ENCODE results near the gene LYRM7. TPM values are rescaled to one million over a fixed set of nuclear protein-coding genes. Genes with fewer than 3 reads are reported as not detected.
"Not testable (repeated sequence)": the region's sequence is repeated elsewhere in the genome, so short reads cannot be mapped to it uniquely, and the experiment has no call there.

Gene LYRM7
- total RNA-seq, 1 experiment from 2014 or later, result 4.5 TPM

GRCh38 chr5:131245948-131246347 is 75.2 kb downstream of the LYRM7 start:
- H3K4me3 ChIP-seq (ENCODE audit: insufficient read depth, low read depth, low read length), result no peak overlapping the region
- no peak for DNase-seq
- no peaks in the 10 kb centered on the region for H3K27me3 ChIP-seq (ENCODE audit: control insufficient read depth, insufficient read depth, low read length)
- no peaks in the 10 kb centered on the region for H3K36me3 ChIP-seq (replicated peaks; ENCODE audit: control insufficient read depth, insufficient read depth, low read length)

- no peaks in the 10 kb centered on the region for H3K27me3 ChIP-seq (ENCODE audit: control insufficient read depth, insufficient read depth, low read length)
- no peaks in the 10 kb centered on the region for H3K36me3 ChIP-seq (replicated peaks; ENCODE audit: control insufficient read depth, insufficient read depth, low read length)
- no peak for DNase-seq
- H3K4me3 ChIP-seq (ENCODE audit: insufficient read depth, low read depth, low read length), result no peak overlapping the region
These were observed 75.8 kb downstream of the LYRM7 start for GRCh38 chr5:131246504-131246903.

DNA sequence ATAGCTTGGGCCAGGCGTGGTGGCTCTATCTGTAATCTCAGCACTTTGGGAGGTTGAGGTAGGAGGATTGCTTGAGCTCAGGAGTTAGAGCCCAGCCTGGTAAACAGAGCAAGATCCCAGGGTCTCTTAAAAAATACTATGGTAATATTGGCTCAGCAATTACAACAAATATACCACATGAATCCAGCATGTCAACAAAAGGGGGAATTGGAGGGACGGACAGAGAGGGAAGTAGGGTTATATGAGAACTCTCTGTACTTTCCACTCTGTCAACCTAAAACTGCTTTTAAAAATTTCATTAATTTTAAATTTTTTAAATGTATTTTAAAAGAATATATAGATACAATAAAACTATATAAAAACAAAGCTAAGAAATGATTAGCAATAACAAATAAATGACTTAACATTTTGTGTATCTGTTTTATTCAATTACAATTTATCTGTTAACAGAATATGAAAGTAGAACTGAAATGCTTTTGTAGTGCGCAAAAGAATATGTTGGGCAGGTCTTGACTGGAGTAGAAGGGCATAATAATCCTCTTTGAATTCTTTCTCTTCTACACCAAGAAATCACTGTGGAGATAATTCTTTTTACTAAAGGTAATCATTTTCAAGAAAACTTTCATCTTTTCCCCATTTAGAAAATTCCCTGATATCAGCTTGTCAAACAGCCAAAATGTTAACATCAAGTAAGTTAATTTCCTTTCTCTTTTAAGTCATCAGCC is 80.2 kb downstream of the LYRM7 start:
- no peak overlapping the region for H3K4me3 ChIP-seq (ENCODE audit: insufficient read depth, low read depth, low read length)
- no peaks in the 10 kb centered on the region for H3K27me3 ChIP-seq (ENCODE audit: control insufficient read depth, insufficient read depth, low read length)
- no peak for DNase-seq
- H3K36me3 ChIP-seq (replicated peaks; ENCODE audit: control insufficient read depth, insufficient read depth, low read length), result no peaks in the 10 kb centered on the region

DNA sequence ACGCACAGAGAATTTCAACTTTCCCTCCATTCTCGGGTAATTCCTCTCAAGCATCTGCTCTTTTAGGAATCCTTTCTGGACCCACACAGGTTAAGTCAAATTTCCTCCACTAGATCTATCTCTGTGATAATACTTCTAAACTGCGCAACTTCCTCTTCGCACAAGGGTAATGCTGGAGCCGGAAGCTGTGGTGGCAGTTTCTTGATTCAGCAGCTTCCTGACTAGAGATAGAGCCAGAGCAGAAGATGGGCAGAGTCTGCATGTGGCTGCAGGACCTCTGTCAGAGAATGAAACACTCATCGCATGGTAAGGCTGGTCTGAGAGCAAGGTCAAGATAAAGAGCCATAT is 82.1 kb downstream of the LYRM7 start:
- Histone ChIP-seq H3K4me3 (ENCODE audit: insufficient read depth, low read depth, low read length) (no peak overlapping the region), H3K36me3 (replicated peaks; ENCODE audit: control insufficient read depth, insufficient read depth, low read length) (no peaks in the 10 kb centered on the region), H3K27me3 (ENCODE audit: control insufficient read depth, insufficient read depth, low read length) (no peaks in the 10 kb centered on the region)
- DNase-seq, result no peak

DNA sequence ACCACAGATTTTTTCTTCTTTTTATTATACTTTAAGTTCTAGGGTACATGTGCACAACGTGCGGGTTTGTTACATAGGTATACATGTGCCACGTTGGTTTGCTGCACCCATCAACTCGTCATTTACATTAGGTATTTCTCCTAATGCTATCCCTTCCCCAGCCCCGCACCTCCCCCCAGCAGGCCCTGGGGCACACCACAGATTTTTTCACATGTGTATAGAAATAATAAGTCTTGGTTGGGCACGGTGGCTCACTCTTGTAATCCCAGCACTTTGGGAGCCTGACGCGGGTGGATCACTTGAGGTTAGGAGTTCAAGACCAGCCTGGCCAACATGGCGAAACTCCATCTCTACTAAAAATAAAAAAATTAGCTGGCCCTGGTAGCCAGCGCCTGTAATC is 83.3 kb downstream of the LYRM7 start:
- not testable (repeated sequence) for H3K27me3 ChIP-seq (ENCODE audit: control insufficient read depth, insufficient read depth, low read length); H3K36me3 ChIP-seq (replicated peaks; ENCODE audit: control insufficient read depth, insufficient read depth, low read length); H3K4me3 ChIP-seq (ENCODE audit: insufficient read depth, low read depth, low read length); DNase-seq

- DNase-seq, result no peak
- H3K27me3 ChIP-seq (ENCODE audit: control insufficient read depth, insufficient read depth, low read length), result no peaks in the 10 kb centered on the region
These were observed 84.0 kb downstream of the LYRM7 start for GRCh38 chr5:131254741-131255140.

More at GRCh38 chr5:131254741-131255140, 84.0 kb downstream of the LYRM7 start:
- Histone ChIP-seq H3K36me3 (replicated peaks; ENCODE audit: control insufficient read depth, insufficient read depth, low read length) (no peaks in the 10 kb centered on the region), H3K4me3 (ENCODE audit: insufficient read depth, low read depth, low read length) (no peak overlapping the region)

Other genes with a start within 250 kb of the LYRM7 start
- 330 and 344 TPM in 2 replicates for gene HINT1, start 5.7 kb upstream of the LYRM7 start, total RNA-seq (2014; rRNA removed; shearing (Covaris generic))
- 25.9 and 36.6 TPM in 2 replicates for gene CDC42SE2, start 93.1 kb downstream of the LYRM7 start, total RNA-seq (2014; rRNA removed; shearing (Covaris generic))

Data from H7 (cell line).